HG03280 (cell line): ENCODE results near the gene ZGRF1.
"Not testable (repeated sequence)": the region's sequence is repeated elsewhere in the genome, so short reads cannot be mapped to it uniquely, and the experiment has no call there.

Experiments used
- ATAC-seq: cut with Tn5 transposase; IDR thresholded peaks from one replicate; pipeline ENCODE4 v1.9.1; 2021; ENCODE audit warnings: mild to moderate bottlenecking, moderate library complexity; ENCODE audit not compliant: unreplicated experiment

ZGRF1 gene, protein sequence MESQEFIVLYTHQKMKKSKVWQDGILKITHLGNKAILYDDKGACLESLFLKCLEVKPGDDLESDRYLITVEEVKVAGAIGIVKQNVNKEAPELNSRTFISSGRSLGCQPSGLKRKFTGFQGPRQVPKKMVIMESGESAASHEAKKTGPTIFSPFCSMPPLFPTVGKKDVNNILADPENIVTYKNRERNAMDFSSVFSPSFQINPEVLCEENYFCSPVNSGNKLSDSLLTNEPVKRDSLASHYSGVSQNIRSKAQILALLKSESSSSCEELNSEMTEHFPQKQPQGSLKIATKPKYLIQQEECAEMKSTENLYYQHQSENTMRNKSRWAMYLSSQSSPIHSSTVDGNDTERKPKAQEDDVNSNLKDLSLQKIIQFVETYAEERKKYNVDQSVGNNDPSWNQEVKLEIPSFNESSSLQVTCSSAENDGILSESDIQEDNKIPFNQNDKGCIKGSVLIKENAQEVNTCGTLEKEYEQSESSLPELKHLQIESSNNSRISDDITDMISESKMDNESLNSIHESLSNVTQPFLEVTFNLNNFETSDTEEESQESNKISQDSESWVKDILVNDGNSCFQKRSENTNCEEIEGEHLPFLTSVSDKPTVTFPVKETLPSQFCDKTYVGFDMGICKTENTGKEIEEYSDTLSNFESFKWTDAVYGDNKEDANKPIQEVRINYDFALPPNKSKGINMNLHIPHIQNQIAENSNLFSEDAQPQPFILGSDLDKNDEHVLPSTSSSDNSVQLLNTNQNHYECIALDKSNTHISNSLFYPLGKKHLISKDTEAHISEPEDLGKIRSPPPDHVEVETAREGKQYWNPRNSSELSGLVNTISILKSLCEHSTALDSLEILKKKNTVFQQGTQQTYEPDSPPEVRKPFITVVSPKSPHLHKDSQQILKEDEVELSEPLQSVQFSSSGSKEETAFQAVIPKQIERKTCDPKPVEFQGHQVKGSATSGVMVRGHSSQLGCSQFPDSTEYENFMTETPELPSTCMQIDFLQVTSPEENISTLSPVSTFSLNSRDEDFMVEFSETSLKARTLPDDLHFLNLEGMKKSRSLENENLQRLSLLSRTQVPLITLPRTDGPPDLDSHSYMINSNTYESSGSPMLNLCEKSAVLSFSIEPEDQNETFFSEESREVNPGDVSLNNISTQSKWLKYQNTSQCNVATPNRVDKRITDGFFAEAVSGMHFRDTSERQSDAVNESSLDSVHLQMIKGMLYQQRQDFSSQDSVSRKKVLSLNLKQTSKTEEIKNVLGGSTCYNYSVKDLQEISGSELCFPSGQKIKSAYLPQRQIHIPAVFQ (N-terminal part only)

DNA sequence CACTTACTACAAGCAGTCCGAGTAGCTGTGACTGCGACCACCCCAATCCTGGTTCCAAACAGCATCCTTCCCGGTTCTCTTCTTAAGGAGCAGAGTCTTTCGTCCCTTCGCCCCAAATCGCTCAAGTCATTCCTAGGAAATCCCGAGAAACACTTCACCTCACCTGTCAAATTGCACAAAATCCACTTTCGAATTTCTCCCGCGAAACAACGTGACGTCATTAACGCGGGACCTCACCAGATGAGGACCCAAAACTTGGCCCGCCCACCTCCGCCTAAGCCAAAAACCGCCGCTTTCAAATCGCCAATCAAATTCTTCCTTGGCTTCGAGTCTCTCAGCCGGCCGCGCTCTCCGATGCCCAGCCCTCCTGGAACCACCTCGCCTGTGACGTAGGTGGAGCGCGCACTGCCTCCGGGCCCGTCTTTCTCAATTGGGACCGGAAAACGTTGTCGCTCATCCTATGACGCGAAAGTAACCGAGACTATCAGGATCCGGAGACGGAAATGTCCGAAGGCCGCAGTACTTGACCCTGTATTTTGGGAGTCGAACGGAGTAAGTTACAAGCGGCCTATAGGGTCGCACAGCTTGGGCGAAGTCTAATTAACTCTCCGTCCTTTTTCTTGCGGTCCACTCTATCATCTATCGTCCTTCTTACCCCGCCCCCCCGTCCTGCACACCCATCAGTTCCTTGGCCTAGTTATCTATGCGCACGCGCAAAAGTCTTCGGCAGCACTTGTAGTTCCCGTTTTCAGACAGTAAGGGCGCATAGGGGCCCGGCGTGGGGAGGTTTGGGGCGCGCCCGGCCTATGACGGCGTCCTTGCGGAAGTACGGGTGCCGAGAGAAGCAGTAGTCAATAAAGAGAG lies at the start of gene ZGRF1, which contains the start of gene LARP7:
ZGRF1 (minus strand) TSS at position 222 of the 864 bp plus-strand sequence. CDS start 3,733 bp downstream, outside the sequence.
LARP7 (plus strand) TSS at position 456 of the 864 bp plus-strand sequence. CDS start 7,527 bp downstream, outside the sequence.
- ATAC-seq: peak; percentile 89

DNA sequence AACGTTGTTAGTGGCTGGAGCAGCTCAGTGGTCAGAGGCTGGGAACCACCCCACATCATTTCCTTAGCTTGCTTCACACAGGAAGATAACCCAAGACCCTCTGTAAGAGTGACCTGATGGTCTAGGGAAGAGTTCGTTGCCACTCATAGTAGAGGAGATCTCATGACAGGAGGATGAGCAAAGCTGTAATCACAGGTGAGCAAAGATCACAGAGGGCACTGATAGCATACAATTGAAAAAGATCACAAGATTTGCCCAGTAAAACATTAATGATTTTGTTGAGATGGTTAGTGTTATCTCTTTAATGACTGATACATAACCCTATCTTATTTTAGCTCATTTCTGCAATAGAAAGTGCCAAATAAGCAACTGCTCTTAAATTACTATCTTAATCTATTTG lies 44.3 kb upstream of the ZGRF1 start:
- ATAC-seq: no peak

DNA sequence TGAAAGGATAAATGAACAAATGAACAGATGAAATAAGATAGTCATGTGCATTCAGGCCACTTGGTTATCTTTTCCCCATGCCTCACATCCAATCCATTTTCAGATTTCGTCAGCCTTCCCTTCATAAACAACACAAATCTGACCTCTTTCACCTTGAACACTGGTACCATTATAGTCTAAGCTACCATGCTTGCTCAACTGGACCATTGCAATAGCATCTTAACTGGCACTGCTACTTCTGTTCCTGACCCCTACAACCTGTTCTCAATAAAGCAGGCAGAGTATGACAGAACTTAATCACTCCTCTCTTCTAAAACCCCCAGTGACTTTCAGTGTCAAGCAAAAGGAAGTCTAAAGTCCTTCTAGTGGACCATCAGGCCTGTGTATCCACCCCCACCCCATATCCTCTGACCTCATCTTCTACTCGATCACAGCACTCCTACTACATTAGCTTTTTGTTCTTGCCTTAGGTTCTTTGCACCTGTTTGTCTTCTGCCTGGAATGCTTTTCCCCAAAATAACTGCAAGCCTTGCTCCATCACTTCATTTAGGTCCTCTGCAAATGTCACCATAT lies 40.9 kb upstream of the ZGRF1 start:
- ATAC-seq: no peak

DNA sequence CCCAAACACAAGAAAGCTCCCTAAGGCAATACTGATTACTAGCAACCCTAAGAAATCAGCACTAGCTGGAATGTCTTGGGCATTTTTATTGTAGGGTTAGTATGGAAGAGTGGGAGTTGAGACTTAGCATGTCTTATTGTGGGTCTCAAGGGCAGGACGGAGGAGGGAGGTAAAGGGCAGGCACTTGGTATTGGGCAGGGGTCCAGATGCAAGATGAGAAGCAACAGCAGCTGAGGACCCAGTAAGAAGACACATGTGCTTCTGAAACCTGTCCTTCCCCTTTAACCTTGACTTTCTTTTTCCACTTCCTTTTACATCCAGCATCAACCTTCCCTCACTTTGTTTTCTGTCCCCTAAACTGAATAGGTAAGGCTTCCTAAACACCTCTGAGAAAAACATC lies 37.7 kb upstream of the ZGRF1 start:
- ATAC-seq: no peak

DNA sequence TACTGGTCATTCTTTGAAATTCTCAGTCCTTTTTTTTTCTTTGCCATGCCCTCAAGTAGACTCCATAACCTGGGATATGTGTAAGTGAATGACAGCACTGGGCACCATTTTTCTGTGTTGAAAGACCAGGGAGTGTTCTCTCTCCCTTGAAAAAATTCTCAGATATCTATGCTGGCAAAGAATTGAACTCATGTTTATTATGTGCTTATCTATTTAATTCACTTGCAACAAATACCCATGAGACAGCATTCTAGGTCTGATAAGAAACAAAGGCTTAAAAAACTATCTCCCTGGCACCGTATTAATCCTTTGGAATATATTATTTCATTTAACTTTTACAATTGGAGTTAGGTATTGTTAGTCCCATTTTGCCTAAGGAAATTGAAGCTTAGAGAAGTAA lies 37.0 kb upstream of the ZGRF1 start:
- no peak for ATAC-seq

DNA sequence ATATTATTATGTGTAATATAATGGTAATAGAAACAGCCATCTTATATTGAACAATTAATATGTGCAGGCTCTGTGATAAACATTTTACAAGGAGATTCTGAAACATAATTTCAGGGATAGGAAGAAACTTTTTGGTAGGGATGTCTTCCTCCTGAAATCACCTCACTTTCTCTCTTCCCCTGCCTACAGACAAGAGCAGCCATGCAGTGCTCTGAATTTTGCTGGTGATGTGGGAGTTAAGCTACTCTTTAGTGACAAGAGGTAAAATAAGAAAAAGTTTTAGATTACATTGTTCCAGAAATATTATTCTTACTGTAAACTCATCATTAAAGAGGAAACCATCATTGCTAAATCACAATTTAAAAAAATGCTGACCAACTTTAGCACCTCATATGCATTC lies 36.4 kb upstream of the ZGRF1 start:
- ATAC-seq: no peak

DNA sequence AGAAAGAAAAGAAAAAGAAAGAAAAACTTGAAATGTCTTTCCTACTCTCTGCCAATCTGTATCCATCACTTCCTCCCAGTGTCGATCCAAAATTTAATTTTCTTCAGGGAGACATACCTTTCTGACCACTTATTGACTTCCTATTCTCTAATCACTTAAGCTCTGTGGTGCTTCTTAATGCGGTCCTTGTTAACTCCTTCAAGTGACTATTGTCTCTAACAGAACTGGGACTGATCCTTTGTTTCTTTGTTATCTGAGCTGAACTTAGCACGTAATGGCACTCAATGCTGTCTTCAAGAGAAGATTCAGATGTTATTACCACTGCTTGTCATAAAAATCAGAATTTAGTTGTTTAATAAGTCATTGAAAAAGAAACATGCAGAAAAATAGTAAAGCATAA lies 31.4 kb upstream of the ZGRF1 start:
- ATAC-seq: no peak

DNA sequence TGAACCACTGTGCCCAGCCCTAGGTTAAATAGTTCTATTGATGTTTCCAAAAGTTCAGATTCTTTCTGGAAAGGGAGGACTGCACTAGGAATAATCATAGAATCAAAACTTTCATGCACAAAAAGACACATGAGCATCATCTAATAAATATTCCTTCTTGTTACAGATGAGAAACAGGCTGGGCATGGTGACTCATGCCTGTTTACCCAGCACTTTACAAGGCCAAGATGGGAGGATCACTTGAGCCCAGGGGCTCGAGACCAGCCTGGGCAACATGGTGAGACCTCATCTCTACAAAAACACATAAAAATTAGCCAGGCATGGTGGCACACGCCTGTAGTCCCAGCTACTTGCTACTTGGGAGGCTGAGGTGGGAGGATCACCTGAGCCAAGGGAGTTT lies 27.9 kb upstream of the ZGRF1 start:
- no peak for ATAC-seq

DNA sequence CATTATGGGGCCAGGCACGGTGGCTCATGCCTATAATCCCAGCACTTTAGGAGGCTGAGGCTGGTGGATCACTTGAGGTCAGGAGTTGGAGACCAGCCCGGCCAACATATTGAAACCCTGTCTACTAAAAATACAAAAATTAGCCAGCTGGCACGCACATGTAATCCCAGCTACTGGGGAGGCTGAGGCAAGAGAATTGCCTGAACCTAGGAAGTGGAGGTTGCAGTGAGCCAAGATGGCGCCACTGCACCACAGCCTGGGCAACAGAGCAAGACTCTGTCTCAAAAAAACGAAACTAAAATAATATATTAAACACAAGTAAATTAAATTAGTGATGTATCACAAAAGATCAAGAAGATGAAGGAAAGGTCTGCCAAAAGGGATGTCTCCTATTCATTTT lies 19.4 kb upstream of the ZGRF1 start:
- ATAC-seq: not testable (repeated sequence)

DNA sequence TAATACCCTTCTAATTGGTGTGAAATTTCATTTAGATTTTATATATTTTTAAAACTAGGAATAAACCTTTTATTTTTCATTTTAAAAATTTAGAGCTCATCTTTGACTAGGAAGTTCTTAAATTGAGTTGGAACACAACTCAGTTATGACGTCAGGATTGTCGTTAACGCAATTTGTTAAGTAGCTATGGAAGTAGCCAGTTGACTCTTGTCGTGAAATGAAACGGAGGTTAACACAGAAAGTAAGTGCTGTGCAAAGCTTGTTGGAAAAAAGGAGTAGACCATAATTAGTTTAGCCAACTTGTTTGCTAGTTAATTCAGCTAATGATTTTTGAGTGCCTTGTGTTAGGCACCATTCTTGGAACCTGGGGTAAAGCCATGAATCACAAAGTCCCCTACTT lies 18.6 kb upstream of the ZGRF1 start:
- ATAC-seq: no peak

DNA sequence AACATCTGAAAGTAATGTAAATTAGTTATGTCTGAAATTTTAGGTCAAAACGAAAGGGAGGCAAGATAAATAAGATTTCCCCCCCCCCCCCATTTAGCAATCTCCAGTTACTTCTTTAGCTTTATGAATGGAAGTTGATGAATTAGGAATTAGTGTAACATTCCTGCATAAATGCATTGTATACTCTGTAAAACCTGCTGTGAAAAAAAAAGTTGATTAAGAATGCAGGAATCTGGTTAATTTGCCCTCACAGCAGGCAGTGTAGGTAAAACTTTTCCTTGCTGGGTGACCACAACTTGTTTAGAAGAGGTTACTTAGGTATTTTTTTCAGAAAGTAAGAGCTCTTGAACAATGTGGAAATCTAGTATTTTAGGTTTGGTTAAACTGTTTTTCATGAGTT lies 15.5 kb upstream of the ZGRF1 start:
- no peak for ATAC-seq

DNA sequence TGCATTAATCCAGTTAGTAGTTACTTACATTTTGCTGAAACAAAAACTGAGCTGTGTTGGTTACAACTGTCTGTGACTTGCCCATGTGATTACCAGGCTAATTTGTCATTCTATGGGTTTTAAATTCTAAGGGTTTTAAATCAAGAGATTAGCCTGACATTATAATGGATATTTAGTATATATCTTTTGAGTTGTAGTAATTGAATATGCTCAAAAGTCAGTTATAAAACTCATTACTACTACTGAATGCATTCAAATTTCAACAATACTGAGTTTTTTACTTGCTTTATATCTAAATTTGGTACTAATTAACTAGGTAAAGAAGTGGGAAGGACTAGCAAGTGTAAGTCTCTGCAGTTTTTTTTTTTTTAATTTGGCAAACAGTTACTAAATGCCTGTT lies 14.9 kb upstream of the ZGRF1 start:
- ATAC-seq: no peak

DNA sequence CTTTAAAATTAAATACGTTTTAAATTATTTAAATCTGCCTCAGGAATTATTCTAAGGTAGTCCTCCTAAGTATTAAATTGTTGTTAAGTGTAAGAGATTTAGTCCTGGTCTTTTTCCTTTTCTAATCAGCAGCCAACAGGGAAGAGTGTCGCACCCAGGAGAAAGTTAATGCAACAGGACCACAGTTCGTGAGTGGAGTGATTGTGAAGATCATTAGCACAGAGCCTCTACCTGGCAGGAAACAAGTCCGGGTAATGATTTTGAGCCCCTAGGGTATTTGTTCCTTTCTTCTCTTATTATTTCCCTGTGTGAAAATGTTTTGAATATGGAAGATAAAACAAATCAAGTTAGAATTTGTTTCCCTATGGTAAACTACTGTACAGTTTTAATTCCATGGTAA lies 13.6 kb upstream of the ZGRF1 start:
- no peak for ATAC-seq

DNA sequence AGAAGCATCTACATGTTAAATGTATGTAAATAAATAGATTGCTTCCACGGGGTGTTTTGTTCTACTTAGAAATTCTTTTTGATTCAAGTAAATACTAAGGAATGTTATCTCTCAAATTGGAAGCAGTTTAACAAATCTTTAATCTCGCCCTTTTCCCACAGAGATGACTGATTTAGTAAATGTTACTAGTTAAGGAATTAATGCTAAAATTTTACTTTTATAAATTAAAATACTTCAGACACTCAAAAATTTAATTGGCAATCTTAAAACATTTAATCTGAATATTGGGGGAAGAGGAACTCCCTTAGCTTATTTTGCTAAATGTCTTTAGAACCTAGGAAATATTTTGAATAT lies 12.3 kb upstream of the ZGRF1 start:
- no peak for ATAC-seq

DNA sequence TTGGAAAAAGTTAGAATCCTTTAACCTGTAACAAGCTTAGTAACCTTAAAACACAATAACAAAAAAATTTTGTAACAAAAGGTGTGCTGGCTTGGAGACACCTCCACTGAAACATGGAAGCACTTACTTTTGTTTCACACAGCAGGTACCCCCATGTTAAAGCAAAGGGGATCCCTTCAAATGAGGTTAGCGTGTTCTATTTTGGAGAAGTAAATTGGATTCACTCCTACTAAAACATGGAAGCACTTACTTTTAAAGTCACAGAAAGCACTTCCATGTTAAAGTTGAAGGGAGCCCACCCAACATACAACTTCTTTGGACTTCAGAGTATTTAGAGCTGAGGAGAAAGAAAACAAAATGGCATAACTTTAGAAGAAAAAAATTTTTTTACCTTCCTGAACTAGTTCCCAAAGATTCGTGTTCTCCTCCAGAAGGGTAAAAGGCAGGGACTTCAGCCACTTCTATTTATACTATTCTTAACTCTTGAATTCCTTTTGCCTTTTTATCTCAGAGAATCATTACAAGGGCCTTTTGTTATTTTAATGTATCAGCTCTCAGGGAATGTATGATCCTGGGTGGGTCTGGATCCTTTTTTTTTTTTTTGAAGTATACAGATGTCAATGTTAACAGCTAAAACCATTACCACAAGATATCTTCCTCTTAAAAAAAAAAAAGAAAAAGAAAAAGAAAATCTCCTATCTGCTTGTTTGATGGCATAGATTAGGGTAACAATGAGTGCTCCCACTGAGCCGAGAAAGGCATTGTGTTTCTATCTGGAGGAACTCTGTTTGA lies 11.8 kb upstream of the ZGRF1 start:
- ATAC-seq: no peak

DNA sequence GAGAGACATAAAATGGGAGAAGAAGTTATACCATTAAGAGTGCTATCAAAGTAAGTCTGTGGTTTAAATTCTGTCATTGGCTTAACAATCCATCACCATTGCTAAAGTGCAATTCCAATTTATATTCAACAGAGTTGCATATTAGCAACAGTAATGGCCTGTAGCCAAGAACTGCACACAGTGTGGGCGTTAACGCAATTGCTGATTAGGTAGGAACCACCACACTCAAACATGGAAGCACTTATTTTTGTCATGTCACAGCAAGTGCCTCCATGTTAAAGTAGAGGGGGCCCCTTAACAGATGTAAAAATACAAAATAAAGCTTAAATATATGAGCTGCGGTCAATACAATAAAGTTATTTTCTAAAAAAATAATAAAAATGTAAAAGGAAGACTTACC lies 11.1 kb upstream of the ZGRF1 start:
- ATAC-seq: no peak

DNA sequence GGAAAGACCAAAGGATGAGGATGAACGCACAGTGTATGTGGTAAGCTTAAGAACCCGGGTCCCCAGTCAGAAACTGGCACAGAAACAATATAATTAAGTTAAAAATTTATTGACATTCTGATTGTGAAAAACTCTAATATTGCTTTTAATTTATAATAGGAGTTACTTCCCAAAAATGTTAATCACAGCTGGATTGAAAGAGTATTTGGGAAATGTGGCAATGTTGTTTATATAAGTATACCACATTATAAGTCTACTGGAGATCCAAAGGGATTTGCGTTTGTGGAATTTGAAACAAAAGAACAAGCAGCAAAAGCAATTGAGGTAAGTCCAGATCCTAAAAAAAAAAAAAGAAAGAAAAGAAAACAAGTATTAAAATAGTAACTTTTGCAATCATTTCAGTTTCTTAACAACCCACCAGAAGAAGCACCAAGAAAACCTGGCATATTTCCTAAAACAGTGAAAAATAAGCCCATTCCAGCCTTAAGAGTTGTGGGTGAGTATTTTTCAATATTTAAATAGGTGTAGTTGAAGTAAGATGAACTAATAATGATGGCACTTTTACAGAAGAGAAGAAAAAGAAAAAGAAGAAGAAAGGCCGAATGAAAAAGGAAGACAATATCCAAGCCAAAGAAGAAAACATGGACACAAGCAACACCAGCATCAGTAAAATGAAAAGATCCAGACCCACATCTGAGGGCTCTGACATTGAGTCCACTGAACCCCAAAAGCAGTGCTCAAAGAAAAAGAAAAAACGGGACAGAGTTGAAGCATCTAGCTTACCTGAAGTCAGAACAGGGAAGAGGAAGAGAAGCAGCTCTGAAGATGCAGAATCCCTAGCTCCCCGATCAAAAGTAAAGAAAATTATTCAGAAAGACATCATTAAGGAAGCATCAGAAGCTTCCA lies 10.2 kb upstream of the ZGRF1 start:
- no peak for ATAC-seq
